NCI-H128 (cell line): Measurements from ENCODE around the gene ZP3.
"Not testable (repeated sequence)": the region's sequence is repeated elsewhere in the genome, so short reads cannot be mapped to it uniquely, and the experiment has no call there.

Experiments used
- DNase-seq: peaks from one replicate; lab custom pipeline; 2025; ENCODE audit not compliant: unreplicated experiment; lab: John Stamatoyannopoulos, UW

Gene ZP3

DNA sequence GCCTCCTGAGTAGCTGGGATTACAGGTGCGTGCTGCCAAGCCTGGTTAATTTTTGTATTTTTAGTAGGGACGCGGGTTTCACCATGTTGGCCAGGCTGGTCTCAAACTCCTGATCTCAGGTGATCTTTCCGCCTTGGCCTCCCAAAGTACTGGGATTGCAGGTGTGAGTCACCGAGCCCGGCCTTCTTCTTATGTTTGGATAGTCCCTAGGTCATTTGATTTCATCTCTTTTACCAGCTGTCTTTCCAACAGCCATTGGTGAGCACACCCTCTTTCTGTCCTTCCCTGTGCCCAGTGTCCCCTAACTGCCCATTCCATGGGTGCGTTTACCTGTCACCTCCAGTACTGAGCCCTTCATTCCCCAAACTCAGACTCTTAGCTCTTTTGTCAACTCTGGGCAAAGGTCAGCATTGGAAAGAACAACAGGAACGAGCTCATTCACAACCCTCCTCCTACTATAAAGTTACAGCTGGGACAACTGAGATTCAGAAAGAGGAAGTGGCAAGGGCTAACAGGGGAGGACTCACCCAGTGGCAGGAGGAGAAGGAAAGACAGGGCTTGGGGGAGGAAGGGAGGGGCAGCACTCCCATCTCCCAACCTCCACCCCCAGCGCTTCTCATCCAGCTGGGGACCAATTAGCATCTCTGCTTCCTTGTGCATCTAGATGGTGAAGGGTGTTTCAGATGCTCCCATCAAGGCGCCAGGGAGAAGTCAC is 20.8 kb upstream of the ZP3 start:
- no peak for DNase-seq

DNA sequence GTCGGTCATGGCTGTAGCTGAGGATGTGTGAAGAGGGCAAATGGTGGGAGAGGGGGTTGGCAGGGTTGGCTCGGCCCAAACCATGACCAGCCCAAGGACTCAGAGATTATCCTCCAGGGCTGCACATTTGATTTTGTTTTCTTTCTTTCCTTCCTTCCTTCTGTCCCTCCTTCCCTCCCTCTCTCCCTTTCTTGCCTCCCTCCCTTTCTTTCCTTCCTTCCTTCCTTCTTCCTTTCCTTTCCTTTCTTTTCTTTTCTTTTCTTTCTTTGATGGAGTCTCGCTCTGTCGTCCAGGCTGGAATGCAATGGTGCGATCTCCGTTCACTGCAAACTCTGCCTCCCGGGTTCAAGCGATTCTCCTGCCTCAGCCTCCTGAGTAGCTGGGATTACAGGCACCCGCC is 19.0 kb upstream of the ZP3 start:
- DNase-seq = no peak

DNA sequence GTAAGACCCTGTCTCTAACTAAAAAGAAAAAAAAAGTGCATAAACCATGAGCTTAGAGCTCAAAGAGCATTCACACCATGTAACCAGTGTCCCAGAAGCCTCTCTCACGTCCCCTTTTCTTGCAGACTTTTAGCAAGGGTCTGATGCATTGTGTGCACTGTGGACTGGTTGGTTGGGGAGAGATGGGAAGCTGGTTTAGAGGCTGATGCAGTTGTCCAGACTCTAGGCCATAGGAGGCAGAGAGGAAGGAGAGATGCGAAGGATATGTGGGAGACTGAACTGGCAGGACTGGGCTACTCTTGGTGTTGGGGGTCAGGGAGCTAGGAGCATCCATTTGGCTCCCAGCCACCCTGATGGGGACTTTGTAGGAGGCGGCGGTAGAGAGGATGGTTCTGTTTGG is 17.0 kb upstream of the ZP3 start:
- DNase-seq = no peak

DNA sequence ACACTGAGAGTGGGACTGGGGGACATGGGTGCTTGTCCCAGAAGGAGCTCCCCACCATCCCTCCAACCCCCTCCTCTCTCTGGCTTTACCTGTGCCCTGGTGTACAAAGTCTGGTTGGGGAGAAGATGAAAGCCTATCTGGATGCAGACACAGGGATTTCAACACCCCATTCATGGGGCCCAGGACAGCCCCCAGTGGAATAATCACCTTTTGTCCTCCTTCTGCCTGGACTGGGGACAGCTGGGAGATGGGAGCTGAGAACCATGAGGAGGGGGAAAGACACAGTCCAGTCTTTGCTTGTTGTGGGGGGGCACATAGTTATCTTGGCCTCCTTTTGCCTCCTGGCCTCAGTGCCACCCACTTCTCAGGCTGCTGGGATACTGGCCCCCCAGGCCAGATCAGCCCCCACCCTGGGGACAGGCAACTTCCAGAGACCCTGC is 16.6 kb upstream of the ZP3 start:
- DNase-seq = no peak

DNA sequence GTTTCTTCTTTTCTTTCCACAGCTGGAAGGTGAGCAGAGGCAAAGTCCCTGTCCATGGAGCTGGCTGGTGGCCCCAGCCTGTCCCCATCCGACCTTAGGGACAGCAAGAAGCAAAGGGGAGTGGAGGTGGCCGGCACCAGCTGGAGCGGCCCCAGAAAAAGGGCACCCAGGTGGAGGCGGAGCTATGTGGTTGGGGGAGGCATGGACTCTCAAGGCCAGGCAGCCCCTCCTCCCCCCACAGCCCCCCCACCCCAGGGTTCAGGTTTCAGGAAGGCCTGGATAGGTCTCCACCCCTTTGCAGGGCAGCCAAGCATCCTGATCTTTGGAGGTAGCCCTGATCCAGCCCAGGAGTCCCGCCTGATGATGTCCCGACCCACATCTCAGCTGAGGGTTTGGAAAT is 15.2 kb upstream of the ZP3 start, which contains the start of gene SSC4D:
Gene SSC4D, minus strand, starts transcription at position 161 of the 400 bp plus-strand sequence. CDS start 5,258 bp downstream, outside the sequence.
- DNase-seq = no peak

DNA sequence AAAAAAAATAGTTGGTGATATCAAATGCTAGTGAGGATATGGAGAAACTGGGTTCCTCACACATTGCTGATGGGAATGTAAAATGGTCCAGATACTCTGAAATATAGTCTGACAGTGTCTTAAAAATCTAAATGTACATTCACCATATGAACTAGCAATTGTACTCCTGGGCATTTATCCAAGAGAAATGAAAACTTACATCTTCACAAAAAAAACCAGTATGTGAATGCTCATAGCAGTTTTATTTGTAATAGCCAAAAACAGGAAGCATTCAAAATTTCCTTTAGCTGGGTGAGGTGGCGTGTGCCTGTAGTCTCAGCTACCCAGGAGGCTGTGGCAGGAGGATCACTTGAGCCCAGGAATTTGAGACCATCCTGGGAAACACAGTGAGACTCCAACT is 13.1 kb upstream of the ZP3 start:
- no peak for DNase-seq

DNA sequence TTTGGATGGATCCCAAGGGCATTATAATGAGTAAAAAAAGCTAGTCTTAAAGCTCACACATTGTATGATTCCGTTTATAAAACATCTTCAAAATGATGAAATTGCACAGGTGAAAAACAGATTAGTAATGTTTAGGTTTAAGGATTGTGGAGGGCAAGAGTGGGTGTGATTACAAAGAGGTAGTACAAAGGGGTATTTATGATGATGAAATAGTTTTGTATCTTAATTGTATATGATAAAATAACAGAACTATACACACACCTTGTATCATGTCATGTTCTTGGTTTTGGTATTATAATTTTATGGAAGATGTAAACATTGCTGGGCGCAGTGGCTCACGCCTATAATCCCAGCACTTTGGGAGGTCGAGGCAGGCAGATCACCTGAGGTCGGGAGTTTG is 12.5 kb upstream of the ZP3 start:
- DNase-seq = no peak

DNA sequence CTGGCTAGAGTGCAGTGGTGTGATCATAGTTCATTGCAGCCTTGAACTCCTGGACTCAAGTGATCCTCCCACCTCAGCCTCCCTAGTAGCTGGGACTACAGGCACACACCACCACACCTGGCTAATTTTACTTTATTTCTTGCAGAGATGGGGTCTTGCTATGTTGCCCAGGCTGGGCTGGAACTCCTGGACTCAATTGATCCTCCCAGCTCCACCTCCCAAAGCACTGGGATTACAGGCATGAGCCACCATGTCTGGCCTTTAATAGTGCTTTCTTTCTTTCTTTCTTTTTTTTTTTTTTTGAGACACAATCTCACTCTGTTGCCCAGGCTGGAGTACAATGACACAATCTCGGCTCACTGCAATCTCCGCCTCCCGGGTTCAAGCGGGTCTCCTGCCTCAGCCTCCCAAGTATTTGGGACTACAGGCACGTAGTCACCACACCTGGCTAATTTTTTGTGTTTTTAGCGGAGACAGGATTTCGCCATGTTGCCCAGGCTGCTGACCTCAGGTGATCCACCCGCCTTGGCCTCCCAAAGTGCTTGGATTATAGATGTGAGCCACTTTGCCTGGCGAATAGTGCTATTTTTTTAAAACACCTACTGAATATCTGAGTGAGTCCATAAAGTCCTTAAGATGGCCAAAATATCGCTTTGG is 7.0 kb upstream of the ZP3 start:
- not testable (repeated sequence) for DNase-seq

DNA sequence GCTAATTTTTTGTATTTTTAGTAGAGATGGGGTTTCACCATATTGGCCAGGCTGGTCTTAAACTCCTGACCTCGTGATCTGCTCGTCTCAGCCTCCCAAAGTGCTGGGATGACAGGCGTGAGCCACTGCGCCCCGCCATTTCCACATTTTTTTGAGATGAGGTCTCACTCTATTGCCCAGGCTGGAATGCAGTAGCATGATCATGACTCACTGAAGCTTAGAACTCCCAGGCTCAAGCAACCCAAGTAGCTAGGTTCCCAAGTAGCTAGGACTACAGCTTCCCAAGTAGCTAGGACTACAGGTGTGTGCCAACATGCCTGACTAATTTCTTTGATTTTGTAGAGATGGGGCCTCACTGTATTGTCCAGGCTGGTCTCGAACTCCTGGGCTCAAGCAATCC is 3.7 kb upstream of the ZP3 start:
- DNase-seq = not testable (repeated sequence)

DNA sequence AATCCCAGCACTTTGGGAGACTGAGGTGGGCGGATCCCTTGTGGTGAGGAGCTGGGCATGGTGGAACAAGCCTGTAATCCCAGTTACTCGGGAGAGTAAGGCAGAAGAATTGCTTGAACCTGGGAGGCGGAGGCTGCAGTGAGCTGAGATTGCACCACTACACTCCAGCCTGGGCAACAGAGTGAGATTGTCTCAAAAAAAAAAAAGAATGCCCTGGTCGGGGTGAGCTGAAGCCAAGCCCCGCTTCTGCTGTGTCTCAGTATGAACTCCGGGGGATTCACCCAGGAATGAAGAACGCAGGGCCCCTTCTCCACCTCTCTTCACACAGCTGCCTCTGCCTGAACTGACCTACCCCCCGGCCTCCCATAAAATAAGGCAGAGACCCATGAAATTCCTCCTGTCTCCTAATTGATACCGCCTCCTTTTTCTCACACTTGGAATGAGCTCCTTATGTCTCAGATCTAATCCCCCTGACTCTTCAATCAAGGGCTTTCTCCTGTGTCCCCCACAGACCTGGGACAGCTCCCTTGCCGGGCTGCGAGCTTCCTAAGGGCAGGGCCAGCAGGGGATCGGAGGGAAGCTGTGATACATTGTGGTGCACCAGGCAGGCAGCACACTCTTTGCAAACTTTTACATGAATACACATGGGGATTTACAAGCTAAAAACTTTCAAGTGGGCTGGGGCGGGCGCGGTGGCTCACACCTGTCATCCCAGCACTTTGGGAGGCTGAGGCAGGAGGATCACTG is 911 bp upstream of the ZP3 start:
- DNase-seq = no peak

DNA sequence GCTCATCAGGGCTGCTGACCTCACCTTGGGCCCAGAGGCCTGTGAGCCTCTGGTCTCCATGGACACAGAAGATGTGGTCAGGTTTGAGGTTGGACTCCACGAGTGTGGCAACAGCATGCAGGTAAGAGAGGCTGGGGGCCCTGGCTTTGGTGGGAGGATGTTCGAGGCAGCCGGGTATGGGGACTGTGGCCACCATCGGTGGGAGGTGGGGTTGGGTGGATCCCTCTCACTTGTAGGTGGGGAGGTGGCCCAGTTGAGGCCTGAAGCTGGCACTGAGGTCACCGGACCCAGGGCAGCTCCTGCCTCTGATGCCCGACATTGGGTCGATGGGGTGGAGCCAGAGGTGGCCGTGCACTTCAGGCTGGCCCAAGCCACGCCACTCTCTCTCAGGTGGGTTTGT is 406 bp downstream of the ZP3 start:
- no peak for DNase-seq

DNA sequence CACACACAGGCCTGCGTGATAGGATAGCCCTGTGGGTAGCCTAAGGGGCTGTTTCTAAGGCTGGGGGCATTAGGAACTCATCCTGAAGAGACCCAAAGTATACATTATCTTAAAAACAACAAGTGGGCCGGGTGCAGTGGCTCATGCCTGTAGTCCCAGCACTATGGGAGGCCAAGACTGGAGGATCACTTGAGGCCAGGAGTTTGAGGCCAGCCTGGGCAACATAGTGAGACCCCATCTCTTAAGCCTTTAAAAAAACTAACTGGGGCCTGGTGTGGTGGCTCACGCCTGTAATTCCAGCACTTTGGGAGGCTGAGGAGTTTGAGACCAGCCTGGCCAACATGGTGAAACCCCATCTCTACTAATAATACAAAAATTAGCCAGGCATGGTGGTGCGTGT is 808 bp downstream of the ZP3 start:
- not testable (repeated sequence) for DNase-seq

DNA sequence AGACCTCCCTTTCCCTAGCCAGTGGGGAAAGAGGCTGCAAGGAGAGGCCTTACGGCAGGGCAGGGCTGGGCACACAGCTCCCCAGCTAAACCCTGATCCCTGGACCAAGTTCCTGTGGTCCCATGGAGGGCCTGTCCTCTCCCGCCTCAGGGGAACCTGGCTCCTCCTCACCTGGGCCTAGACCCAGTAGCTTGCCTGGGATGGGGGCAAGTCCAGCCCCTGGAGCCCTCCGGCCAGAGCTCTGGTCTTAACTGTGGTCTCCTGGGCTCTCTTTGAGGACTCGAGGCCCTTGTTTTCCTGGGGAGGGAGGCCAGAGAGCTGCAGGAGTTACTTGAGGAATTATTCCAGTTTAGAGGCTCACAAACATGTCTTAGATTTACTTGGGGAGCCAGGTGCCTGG is 1.5 kb downstream of the ZP3 start:
- no peak for DNase-seq

DNA sequence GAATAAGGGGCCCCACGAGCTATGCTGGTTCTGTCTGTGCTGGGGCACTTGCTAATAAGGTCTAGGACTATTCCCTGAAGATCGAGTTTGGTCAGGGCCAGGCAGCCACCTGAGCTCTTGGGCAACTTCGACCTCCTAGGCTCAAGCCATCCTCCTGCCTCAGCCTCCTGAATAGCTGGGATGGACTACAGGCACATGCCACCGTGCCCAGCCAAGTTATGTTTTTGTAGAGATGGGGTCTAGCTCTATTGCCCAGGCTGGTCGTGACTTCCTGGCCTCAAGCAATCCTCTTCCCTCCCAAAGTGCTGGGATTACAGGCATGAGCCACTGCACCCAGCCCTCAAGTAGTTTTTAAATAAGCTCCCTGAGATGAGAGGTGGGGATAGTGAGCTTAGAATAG is 2.9 kb downstream of the ZP3 start:
- DNase-seq = no peak

DNA sequence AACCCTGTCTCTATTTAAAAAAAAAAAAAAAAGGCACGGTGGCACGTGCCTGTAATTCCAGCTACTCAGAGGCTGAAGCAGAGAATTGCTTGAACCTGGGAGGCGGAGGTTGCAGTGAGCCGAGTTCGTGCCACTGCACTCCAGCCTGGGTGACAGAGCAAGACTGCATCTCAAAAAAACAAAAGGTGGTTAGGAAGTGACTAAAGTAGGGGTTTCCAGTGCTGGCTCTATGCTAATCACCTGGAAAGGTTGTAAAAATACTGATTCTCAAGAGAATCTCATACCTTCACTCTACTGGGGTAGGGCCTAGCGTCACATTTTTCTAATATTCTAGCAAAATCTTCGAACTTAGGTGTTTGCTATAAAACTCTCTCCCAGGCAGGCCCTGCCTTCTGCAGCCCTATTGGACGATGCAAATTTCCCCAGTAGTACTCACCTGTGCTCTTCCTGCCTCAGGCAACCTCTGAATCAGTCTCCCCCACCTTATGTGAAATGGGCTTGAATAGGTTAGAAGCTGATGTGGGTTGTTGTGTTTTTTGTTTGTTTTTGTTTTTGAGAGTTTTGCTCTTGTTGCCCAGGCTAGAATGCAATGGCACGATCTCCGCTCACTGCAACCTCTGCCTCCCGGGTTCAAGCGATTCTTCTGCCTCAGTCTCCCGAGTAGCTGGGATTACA is 3.5 kb downstream of the ZP3 start:
- DNase-seq = no peak

DNA sequence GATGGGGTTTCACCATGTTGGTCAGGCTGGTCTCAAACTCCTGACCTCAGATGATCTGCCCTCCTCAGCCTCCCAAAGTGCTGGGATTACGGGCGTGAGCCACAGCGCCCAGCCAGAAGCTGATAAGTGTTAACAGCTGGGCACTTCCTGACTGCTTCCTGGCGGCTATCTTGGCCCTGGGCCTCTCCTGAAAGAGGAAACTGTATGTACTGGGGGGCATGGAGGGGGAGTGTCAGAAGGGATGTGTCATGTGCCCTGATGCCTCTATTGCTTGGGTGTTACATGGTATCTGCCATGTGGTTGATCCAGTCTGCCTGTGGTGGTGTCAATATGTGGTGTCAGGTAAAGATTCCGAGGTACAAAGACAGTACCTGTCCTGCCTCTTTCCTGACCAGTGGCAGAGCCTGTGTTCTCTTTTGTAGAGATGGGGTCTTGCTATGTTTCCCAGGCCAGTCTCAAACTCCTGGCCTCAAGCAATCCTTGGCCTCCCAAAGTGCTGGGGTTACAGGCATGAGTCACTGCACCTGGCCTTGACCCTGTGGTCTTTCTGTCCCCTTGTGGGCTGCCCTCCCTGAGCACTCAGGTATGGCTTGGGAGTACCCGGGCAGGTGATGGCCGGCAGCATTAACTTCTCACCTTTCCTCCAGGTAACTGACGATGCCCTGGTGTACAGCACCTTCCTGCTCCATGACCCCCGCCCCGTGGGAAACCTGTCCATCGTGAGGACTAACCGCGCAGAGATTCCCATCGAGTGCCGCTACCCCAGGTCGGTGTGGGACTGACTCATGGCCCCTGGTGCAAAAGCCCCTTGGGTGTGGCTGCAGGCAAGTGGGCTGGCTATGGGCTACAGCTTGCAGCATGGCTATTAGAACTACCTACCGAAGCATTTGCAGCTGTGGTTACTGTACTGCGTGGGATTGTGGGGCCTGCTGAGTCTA is 4.4 kb downstream of the ZP3 start:
- DNase-seq = no peak

DNA sequence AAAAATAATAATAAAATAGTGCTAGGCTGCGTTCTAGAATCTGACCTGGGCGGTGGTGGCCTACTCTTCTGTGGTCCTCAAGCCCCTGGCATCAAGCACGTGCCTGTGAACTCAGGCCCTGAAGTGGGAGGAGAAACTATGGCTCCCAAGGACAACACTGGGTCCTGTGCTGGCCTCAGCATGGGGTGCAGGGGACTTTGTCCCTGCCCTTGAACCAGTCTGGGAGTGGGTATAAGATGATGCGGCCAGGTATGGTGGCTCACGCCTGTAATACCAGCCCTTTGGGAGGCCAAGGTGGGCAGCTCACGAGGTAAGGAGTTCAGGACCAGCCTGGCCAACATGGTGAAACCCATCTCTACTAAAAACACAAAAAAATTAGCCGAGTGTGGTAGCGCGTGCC is 5.5 kb downstream of the ZP3 start:
- no peak for DNase-seq

DNA sequence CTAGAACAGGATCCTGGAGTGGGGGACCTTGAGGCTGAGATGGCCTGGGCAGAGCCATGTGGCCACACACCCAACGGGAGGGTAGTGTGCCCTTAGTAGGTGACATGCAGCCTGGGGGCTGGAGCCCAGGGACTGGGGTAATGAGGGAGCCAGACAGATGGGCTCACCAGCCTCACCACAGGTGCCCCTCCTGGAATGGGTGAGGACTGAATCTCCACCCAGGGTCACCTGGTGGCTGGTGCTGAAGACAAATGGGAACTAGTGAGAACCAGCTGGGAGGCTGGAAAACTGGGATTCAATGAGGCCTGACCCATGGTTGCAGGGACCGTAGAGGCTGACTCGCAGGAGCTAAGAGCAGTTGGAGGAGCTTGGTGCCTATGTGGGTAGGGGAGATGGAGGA is 6.1 kb downstream of the ZP3 start:
- DNase-seq = no peak

DNA sequence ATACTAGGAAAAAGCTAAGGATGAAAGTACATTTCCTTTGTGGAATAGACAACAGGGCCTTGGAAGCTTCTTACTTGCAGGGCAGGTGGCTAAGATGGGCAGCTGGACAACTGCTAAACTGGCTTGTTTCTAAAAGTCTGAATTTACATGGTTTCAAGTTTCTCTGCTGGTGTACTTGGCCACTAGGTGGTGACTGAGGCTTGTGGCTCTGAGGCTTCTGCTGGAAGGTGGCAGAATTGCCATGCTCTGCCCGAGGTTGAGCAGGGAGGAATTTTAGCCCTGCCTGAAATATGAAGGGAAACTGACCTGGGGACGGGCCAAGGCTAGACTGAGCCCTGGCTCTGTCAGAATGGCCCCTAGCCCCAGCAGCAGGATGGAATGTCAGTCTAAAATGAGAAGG is 13.1 kb downstream of the ZP3 start:
- peak; percentile 26 for DNase-seq

DNA sequence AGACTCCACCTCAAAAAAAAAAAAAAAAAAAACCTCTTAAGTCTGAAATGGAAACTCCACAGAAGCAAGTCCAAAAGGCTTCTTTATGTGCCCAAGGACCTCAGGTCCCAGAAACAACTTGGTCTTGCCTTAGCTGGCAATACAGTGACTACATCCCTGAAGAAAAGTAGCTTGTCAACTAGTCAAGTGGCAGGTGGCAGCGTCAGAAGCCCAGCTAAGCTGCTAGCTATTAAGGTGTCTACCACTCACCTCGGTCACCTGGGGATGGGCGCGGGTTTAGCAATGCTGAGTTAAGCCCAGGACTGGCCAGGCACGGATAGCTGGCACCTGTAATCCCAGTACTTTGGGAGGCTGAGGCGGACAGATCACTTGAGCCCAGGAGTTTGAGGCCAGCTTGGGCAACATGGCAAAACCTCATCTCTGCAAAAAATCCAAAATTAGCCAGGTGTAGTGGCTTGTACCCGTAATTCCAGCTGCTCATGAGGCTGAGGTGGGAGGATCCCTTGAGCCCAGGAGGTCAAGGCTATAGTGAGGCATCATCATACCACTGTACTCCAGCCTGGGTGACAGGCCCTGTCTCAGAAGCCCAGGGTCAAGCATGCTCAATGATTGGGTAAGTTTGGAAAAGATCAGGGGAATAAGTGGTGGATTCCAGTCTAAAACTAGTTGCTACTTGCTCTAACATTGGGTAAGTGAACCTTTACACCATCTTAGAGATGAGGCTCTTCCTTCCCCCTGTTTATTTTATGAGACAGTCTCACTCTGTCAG is 14.6 kb downstream of the ZP3 start:
- DNase-seq = not testable (repeated sequence)
